ENCODE data around the gene L3MBTL1. TPM values are rescaled to one million over a fixed set of nuclear protein-coding genes. Genes with fewer than 3 reads are reported as not detected.

L3MBTL1 gene
- total and polyA plus RNA-seq, 5 donors = 4.4 to 6.1 (median 6.1) TPM

DNA sequence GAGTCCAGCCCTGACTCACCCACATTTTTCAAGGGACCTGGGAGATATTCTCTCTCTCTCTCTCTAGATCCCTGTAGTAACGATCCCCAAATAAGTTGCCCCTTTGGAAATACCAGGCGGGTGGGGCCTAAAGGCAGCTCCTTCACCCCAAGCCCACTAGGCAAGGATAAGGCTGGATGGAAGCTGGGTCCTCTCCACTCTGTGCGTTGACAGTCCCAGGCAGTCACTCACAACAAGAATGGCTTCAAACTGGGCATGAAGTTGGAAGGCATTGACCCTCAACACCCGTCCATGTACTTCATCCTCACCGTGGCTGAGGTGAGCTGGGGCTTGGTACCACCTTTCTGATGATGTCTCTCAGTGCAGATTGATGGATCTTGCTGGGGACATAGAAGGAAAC is 21.6 kb downstream of the L3MBTL1 start:
- Histone ChIP-seq H3K4me1 (ENCODE audit: control insufficient read depth, insufficient read depth, low read length) (no peaks in the 10 kb centered on the region), H3K27me3 (ENCODE audit: control insufficient read depth, insufficient read depth) (no peaks in the 10 kb centered on the region), H3K4me3 (ENCODE audit: low read length) (no peak overlapping the region), H3K9me3 (ENCODE audit: control insufficient read depth, low read length) (no peaks in the 10 kb centered on the region), H3K27ac (ENCODE audit: low read length) (no peak overlapping the region)
- WGBS = 89% methylated on average over 5 of the region's 5 CpGs
- no peak for DNase-seq
- intact Hi-C loops (cut with DNase I) = no loop called here
- no peak for ATAC-seq

DNA sequence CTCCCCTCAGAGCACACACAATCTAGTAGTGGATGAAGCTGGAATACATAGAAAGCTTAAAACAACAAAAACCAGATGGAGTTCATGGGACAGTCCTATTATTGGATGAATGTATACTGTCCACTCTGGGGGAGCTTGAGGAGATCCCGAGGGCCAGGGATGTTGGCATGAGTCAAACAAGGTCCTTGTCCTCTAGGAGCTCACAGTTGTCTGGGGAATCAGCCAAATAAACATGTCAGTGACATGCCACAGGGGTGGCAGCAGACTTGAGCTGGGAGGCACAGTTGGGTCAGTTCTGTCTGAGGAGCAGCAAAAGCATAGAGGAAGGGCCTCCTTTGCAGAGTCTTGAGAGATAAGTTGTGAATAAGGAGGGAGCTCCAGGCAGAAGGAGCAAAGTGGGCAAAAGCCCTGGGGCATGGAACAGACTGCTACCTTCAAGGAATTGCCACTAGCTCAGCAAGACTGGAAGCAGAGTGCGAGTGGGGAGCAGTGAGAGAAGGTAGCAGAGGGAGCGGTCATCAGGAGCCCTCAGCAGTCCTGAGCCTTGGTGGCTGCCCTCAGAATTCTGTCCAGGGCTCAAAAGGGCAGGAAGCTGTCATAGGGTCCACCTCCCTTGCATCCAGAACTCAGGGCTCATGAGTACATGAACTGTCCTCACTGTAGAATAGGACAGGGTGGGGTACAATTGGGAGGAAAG is 22.1 kb downstream of the L3MBTL1 start:
- 86% methylated on average over 3 of the region's 3 CpGs for WGBS
- H3K9me3 ChIP-seq (ENCODE audit: control insufficient read depth, low read length) = no peaks in the 10 kb centered on the region
- H3K27ac ChIP-seq (ENCODE audit: low read length) = no peak overlapping the region
- no peak overlapping the region for H3K4me3 ChIP-seq (ENCODE audit: low read length)
- DNase-seq (no peak), ATAC-seq (no peak)
- no peaks in the 10 kb centered on the region for H3K27me3 ChIP-seq (ENCODE audit: control insufficient read depth, insufficient read depth)
- no peaks in the 10 kb centered on the region for H3K4me1 ChIP-seq (ENCODE audit: control insufficient read depth, insufficient read depth, low read length)
- intact Hi-C loops (cut with DNase I) = loop anchor here in 2 of 4 donors (10.0 kb wide), 2 partner anchors 545 to 555 kb away; no protein-coding TSS in a partner anchor

DNA sequence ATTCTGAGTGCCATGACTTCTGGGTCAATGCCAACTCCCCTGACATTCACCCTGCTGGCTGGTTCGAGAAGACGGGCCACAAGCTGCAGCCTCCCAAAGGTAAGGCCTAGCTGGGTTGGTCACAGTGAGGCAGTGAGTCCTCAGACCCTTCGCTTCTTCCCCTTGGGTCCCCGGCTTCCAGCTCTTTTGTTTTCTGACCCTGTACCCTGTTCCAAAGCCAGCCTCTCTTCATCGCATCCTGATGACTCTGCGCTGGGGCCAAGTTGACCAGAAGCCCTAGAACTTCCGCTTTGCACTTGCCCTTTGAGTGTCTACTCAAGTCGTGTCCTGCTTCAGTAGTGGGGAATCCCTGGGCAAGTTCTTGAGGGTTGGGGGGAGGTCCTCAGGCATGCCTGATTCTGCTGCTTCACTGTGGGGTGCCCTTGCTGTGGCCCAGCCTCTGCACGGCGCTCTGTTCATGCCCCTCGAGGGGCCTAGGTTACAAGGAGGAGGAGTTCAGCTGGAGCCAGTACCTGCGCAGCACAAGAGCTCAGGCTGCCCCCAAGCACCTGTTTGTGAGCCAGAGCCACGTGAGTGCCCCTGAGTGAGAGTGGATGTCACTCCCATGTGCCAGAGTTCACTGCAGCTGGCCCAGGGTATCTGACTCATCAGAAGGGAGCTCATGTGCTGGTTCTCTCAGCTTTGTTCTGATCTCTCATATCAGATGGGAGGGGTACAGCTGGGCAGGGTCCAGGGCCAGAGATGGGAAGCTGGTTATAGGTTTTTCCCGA is 23.0 kb downstream of the L3MBTL1 start:
- DNase-seq (no peak), ATAC-seq (no peak)
- Histone ChIP-seq H3K27ac (ENCODE audit: low read length) (no peak overlapping the region), H3K4me3 (ENCODE audit: low read length) (no peak overlapping the region), H3K4me1 (ENCODE audit: control insufficient read depth, insufficient read depth, low read length) (no peaks in the 10 kb centered on the region), H3K9me3 (ENCODE audit: control insufficient read depth, low read length) (no peaks in the 10 kb centered on the region), H3K27me3 (ENCODE audit: control insufficient read depth, insufficient read depth) (no peaks in the 10 kb centered on the region)
- WGBS = 86% methylated on average over 14 of the region's 14 CpGs
- intact Hi-C loops (cut with DNase I) = loop anchor here in 2 of 4 donors (10.0 kb wide), 2 partner anchors 544 to 554 kb away; no protein-coding TSS in a partner anchor

- Histone ChIP-seq H3K4me3 (ENCODE audit: low read length) (no peak overlapping the region), H3K27me3 (ENCODE audit: control insufficient read depth, insufficient read depth) (no peaks in the 10 kb centered on the region), H3K9me3 (ENCODE audit: control insufficient read depth, low read length) (no peaks in the 10 kb centered on the region), H3K27ac (ENCODE audit: low read length) (no peak overlapping the region), H3K4me1 (ENCODE audit: control insufficient read depth, insufficient read depth, low read length) (no peaks in the 10 kb centered on the region)
- DNase-seq = no peak
- intact Hi-C loops (cut with DNase I) = loop anchor here in 2 of 4 donors (10.0 kb wide), 2 partner anchors 544 to 554 kb away; no protein-coding TSS in a partner anchor
- no peak for ATAC-seq
Measured at GRCh38 chr20:43531091-43531443, 23.6 kb downstream of the L3MBTL1 start.

DNA sequence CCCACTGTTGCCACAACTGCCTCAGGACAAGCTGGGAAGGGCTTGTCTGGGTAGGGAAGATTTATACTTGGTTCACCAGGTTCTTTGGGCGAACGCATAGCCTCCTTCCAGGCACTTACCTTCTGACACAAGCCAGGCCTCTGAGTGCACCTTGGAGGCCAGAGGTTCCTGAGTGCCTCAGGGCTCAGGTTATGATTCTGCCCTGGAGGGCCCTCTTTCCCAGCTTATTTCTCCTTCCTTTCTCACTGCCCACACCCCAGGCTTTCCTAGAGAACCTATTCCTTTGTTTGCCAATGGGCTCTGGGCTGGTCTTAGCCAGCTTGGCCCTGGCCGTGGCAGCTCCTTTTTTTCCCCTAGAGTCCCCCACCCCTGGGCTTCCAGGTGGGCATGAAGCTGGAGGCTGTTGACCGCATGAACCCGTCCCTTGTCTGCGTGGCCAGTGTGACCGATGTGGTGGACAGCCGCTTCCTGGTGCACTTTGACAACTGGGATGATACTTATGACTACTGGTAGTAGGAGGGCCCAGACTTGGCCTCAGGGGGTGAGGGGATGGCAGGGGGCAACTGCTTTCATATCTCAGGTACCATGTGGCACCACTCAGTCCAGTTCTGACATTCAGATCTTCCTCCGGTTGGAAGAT is 25.0 kb downstream of the L3MBTL1 start:
- WGBS = 94% methylated on average over 9 of the region's 9 CpGs
- ATAC-seq (no peak), DNase-seq (no peak)
- no peaks in the 10 kb centered on the region for H3K9me3 ChIP-seq (ENCODE audit: control insufficient read depth, low read length)
- H3K4me3 ChIP-seq (ENCODE audit: low read length) = no peak overlapping the region
- H3K27ac ChIP-seq (ENCODE audit: low read length) = no peak overlapping the region
- intact Hi-C loops (cut with DNase I) = loop anchor here in 2 of 4 donors (10.0 kb wide), 2 partner anchors 542 to 552 kb away; no protein-coding TSS in a partner anchor
- H3K27me3 ChIP-seq (ENCODE audit: control insufficient read depth, insufficient read depth) = no peaks in the 10 kb centered on the region
- H3K4me1 ChIP-seq (ENCODE audit: control insufficient read depth, insufficient read depth, low read length) = no peaks in the 10 kb centered on the region

DNA sequence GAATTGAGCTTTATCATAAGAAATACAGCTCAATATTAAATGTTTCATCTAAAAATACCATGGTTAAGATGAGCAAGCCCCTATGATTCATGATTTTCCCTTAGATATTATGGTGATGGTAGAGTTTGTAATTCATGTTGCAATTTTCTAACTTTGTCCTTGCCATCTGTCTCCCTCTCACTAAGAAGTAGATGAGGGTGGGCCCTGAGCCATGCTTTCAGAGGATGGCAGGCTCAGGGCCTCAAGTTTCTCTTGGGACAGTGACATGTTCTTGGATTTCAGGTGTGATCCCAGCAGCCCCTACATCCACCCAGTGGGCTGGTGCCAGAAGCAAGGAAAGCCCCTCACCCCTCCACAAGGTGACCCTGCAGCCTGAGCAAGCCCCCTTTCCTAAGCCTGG is 25.6 kb downstream of the L3MBTL1 start:
- Histone ChIP-seq H3K27me3 (ENCODE audit: control insufficient read depth, insufficient read depth) (no peaks in the 10 kb centered on the region), H3K27ac (ENCODE audit: low read length) (no peak overlapping the region), H3K4me3 (ENCODE audit: low read length) (no peak overlapping the region), H3K9me3 (ENCODE audit: control insufficient read depth, low read length) (no peaks in the 10 kb centered on the region), H3K4me1 (ENCODE audit: control insufficient read depth, insufficient read depth, low read length) (no peaks in the 10 kb centered on the region)
- intact Hi-C loops (cut with DNase I) = loop anchor here in 2 of 4 donors (10.0 kb wide), 2 partner anchors 542 to 552 kb away; no protein-coding TSS in a partner anchor
- ATAC-seq (no peak), DNase-seq (no peak)

GRCh38 chr20:43534016-43534415 is 26.5 kb downstream of the L3MBTL1 start:
- DNase-seq = no peak
- no peak for ATAC-seq
- Histone ChIP-seq H3K4me1 (ENCODE audit: control insufficient read depth, insufficient read depth, low read length) (no peaks in the 10 kb centered on the region), H3K9me3 (ENCODE audit: control insufficient read depth, low read length) (no peaks in the 10 kb centered on the region), H3K4me3 (ENCODE audit: low read length) (no peak overlapping the region), H3K27me3 (ENCODE audit: control insufficient read depth, insufficient read depth) (no peaks in the 10 kb centered on the region), H3K27ac (ENCODE audit: low read length) (no peak overlapping the region)
- WGBS = 93% methylated on average over 7 of the region's 7 CpGs
- intact Hi-C loops (cut with DNase I) = loop anchor here in 2 of 4 donors (10.0 kb wide), 2 partner anchors 541 to 551 kb away; no protein-coding TSS in a partner anchor

DNA sequence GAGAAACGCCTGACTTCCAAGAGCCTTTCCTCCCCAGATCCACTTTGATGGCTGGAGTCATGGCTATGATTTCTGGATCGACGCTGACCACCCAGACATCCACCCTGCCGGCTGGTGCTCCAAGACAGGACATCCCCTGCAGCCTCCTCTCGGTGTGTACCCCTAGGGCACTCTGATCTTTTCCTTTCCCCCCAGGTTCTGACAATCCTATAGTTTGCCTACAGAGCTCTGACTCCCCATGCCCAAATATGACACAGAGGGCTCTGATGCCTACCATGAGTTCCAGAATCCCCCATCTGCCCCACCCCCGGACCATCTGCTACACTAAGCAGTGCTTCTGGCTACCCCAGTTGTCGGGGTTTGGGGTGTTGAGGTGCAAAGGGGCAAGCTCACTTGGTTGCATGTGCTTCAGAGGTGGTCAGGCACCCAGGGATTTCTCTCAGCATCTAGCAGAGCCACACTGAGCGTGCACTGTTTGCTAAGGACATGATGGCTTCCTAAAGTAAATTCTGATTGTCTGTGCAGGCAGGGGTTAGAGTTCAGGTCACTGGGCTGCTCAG is 27.4 kb downstream of the L3MBTL1 start:
- DNase-seq (no peak), ATAC-seq (no peak)
- Histone ChIP-seq H3K4me1 (ENCODE audit: control insufficient read depth, insufficient read depth, low read length) (no peaks in the 10 kb centered on the region), H3K27ac (ENCODE audit: low read length) (no peak overlapping the region), H3K4me3 (ENCODE audit: low read length) (no peak overlapping the region), H3K9me3 (ENCODE audit: control insufficient read depth, low read length) (no peaks in the 10 kb centered on the region), H3K27me3 (ENCODE audit: control insufficient read depth, insufficient read depth) (no peaks in the 10 kb centered on the region)
- intact Hi-C loops (cut with DNase I) = loop anchor here in 2 of 4 donors (10.0 kb wide), 2 partner anchors 540 to 550 kb away; no protein-coding TSS in a partner anchor
- WGBS = 94% methylated on average over 8 of the region's 8 CpGs

GRCh38 chr20:43535370-43536004 is 28.0 kb downstream of the L3MBTL1 start:
- intact Hi-C loops (cut with DNase I) = loop anchor here in 2 of 4 donors (10.0 kb wide), 2 partner anchors 539 to 549 kb away; no protein-coding TSS in a partner anchor
- WGBS = 79% methylated on average over 7 of the region's 7 CpGs

GRCh38 chr20:43536041-43536816 is 28.7 kb downstream of the L3MBTL1 start:
- Histone ChIP-seq H3K27ac (ENCODE audit: low read length) (no peak overlapping the region), H3K27me3 (ENCODE audit: control insufficient read depth, insufficient read depth) (no peaks in the 10 kb centered on the region), H3K4me1 (ENCODE audit: control insufficient read depth, insufficient read depth, low read length) (no peaks in the 10 kb centered on the region), H3K4me3 (ENCODE audit: low read length) (no peak overlapping the region), H3K9me3 (ENCODE audit: control insufficient read depth, low read length) (no peaks in the 10 kb centered on the region)
- DNase-seq = no peak
- 89% methylated on average over 19 of the region's 19 CpGs for WGBS
- ATAC-seq = no peak
- intact Hi-C loops (cut with DNase I) = loop anchor here in 2 of 4 donors (10.0 kb wide), 2 partner anchors 539 to 549 kb away; no protein-coding TSS in a partner anchor

More at GRCh38 chr20:43535370-43536004, 28.0 kb downstream of the L3MBTL1 start:
- Histone ChIP-seq H3K27me3 (ENCODE audit: control insufficient read depth, insufficient read depth) (no peaks in the 10 kb centered on the region), H3K27ac (ENCODE audit: low read length) (no peak overlapping the region), H3K9me3 (ENCODE audit: control insufficient read depth, low read length) (no peaks in the 10 kb centered on the region), H3K4me1 (ENCODE audit: control insufficient read depth, insufficient read depth, low read length) (no peaks in the 10 kb centered on the region), H3K4me3 (ENCODE audit: low read length) (no peak overlapping the region)
- ATAC-seq = no peak
- DNase-seq = no peak

Data from right cardiac atrium (tissue), 5 donors.